ENCODE results near the gene BAX.
A peak's percentile ranks its signal among the peaks of the same experiment; 100 is the strongest.

BAX gene

GRCh38 chr19:48987323-48987722 is 32.6 kb downstream of the BAX start:
- DNase-seq (ENCODE audit: low read depth), result no peak

GRCh38 chr19:48988286-48988685 is 33.6 kb downstream of the BAX start:
- DNase-seq (ENCODE audit: low read depth), result no peak

- DNase-seq (ENCODE audit: low read depth), result no peak
Observed at GRCh38 chr19:48988860-48989259, 34.2 kb downstream of the BAX start.

DNA sequence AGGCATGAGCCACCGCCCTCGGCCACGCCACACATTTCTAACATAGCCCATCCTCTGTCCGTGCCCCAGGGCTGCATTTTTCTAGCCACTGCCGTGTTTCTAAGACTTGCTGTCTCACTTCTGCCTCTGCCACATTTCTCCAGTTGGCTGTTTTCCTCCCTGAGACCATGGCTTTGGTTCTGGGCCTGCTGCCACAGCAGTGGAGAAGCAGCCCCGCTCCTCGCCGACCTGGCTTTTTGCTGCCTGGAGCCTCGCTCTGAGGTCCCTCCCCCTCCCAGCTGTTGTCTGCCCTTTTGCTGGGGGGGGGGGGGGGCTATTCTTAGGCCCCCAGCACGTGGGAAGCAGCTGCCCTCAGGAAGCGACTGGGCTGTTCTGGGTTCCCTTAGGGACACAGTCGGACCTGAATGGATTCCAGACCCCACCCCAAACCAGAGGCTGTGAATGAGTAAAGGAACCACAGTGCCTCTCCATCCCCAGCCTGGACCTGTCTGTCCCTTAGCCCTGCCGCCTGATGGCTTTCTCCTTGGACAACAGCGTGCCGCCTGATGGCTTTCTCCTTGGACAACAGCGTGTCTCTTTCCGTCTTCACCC is 35.1 kb downstream of the BAX start:
- no peak for DNase-seq (ENCODE audit: low read depth)

GRCh38 chr19:48990400-48990799 is 35.7 kb downstream of the BAX start:
- DNase-seq (ENCODE audit: low read depth), result no peak

GRCh38 chr19:48991011-48991609 is 36.4 kb downstream of the BAX start:
- no peak for DNase-seq (ENCODE audit: low read depth)

DNA sequence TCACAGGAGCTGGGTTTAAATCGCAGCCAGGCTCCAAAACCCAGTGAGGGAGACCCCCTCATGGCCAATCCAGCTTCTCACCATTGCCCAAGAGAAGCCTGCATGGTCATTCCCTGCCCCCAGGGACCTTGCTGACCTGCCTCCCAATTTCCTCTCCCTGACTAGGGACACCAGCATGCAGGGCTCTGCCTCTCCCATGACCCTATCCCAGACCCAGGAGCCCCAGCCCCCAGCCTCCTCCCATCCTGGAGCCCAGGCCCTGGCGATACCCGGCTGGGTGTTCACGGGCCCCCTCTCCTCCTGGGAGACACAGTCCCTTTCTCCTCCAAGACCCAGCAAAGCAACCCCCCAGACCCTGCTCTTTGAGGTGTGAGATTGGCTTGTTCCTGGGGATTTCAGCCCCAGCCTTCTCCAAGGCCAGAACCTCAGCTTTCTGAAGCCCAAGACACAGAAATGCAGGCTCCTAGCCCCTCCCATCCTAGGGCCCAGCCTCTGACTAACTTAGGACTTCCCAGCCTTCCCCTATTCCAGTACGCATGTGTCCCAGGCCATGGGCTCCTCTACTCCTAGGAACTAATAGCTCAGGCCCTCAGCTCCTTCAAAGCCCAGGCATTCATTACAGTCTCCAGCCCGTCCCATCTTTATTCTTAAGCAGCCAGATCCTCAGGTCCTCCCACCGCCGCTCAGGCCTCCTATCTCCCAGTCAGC is 37.4 kb downstream of the BAX start:
- no peak for DNase-seq (ENCODE audit: low read depth)

- no peak for DNase-seq (ENCODE audit: low read depth)
Observed at GRCh38 chr19:48992581-48993174, 38.0 kb downstream of the BAX start.

- DNase-seq (ENCODE audit: low read depth), result peak; percentile 100
Observed at GRCh38 chr19:48993175-48994034, 38.7 kb downstream of the BAX start, which contains the start of the genes GYS1 and RUVBL2. GYS1 (minus strand) TSS chr19:48993309; CDS start chr19:48993112, 197 bp downstream. RUVBL2 (plus strand) TSS chr19:48993887; CDS start chr19:48993912, 25 bp downstream.

- no peak for DNase-seq (ENCODE audit: low read depth)
Observed at GRCh38 chr19:48994035-48994386, 39.3 kb downstream of the BAX start.

DNA sequence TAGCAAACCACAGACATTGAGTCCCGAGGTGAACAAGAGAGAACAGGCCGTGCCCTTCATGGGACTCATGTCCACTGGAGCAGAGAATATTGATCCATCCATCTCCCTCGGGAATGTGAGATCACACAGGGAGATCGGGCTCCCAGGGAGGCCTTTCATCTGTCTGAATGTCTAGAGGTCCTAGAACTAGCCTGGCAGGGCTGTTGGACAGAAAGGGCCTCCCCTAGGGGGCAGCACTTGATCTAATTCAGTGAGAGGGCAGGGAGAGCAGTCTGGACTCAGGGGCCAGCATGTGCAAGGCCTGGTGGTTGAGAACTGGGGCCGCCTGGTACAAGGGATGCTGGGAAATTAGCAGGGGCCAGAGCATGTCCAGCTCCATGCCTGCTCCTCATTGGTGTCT is 43.3 kb downstream of the BAX start:
- peak; percentile 48 for DNase-seq (ENCODE audit: low read depth)

- DNase-seq (ENCODE audit: low read depth), result peak; percentile 58
Observed at GRCh38 chr19:48999481-49000325, 45.0 kb downstream of the BAX start.

- no peak for DNase-seq (ENCODE audit: low read depth)
Observed at GRCh38 chr19:49004133-49004532, 49.5 kb downstream of the BAX start.

DNA sequence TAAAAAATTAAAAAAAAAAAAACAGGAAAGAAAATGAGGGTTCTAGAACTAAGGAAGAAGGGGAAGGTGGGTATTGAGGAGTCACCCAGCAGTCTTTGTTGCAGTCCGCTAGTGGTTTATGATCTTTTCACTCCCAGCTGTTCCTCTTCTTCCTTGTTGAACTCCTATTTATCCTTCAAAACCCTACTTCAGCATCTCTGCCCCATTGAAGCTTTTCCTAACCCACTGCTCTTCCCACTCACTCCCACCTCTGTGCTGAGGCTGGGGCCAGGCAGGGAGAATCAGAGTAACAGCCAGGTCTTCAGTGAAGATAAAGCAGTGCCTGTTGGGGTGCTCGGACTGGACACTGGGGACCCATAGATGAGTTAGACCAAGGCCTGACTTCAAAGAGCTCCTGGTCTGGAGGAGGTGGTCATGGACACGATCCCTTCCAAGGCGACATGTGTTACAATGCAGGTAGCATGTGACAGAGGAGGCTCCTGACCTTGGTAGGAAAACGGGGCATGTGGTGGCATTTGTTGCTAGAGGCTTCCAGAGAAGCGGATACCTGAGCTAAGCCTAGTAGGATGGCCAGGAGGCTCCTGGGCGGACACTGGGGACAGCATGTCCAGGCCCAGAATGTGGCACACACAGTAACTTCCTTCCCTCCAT is 50.4 kb downstream of the BAX start:
- no peak for DNase-seq (ENCODE audit: low read depth)

DNA sequence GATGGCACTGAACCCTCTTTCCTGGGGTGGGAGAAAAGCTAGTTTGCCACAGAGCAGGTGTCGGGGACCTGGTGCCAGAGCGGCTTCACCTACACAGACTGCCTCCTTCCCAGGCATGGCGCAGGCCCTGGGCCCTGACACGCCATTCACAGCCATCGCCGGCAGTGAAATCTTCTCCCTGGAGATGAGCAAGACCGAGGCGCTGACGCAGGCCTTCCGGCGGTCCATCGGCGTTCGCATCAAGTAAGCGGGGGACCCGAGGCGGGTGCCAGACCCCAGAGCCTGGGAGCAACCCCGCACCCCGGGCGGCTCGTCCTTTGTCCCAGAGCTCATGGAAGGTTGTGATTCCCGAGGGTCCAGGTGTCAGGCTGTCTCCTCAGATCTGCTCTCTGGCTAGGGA is 52.2 kb downstream of the BAX start:
- no peak for DNase-seq (ENCODE audit: low read depth)

DNA sequence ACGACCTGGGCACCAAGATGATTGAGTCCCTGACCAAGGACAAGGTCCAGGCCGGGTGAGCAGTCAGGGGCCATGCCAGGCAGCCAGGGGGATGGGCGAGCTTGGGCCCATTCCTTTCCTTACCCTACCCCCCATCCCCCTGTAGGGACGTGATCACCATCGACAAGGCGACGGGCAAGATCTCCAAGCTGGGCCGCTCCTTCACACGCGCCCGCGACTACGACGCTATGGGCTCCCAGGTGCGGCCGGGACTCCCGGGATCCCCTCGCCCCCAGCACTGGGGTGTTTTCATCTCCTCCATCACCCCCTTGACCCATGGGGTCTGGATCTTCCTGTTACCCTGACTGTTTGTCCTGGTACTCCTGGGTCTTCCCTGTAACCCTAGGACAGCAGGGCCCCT is 55.2 kb downstream of the BAX start:
- no peak for DNase-seq (ENCODE audit: low read depth)

- DNase-seq (ENCODE audit: low read depth), result no peak
Observed at GRCh38 chr19:49010453-49010852, 55.8 kb downstream of the BAX start.

GRCh38 chr19:49011194-49011593 is 56.5 kb downstream of the BAX start:
- no peak for DNase-seq (ENCODE audit: low read depth)

All from activated T-cell treated with anti-CD3 and anti-CD28 coated beads for 48 hours (primary cell).